GM18907 (cell line): ENCODE data around the gene TM9SF3.
"Not testable (repeated sequence)": the region's sequence is repeated elsewhere in the genome, so short reads cannot be mapped to it uniquely, and the experiment has no call there.

Experiments
- ATAC-seq: cut with Tn5 transposase; IDR thresholded peaks from one replicate; pipeline ENCODE4 v1.9.1; 2021; ENCODE audit warnings: mild to moderate bottlenecking, moderate library complexity; ENCODE audit not compliant: unreplicated experiment

TM9SF3 gene

DNA sequence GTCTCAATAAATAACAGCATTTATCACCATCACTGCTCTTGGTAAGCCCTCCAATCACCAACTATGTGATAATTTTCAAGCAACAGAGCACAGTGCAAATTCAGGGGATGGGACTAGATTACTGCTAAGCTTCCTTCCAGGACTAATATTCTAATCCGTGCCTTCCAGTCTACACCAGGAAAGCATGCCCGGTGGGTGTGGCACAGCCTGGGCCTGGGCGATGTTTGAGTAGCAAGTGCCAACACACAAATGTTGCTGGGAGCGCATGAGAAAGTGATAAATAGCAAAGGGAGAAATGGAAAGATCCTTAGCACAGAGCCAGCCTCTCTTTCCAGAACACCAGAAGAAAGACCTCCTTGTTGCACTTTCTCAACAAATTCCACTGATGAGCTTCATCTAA is 13.5 kb upstream of the TM9SF3 start:
- ATAC-seq = no peak

DNA sequence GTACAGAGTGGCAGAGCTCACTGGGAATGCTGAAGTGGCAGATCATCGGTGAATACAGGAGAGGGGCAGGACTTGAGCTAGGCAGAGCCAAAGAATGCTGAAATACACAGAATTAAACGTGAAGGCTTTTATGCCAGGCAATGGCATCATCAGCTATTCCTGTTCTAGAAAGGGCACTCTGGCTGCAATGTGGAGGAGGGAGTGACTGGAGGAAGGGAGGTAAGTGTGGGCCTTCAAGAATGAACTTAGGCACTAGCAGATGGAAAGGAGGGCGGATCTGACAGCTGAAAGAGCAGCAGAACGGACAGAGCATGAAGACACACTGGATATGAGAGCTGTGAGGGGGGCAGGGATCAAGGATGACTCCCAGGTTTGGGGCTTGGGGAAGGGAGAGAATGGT is 12.0 kb upstream of the TM9SF3 start:
- ATAC-seq = no peak

- no peak for ATAC-seq
Observed at GRCh38 chr10:96596422-96597407, 9.9 kb upstream of the TM9SF3 start.

- no peak for ATAC-seq
Observed at GRCh38 chr10:96595741-96596140, 8.9 kb upstream of the TM9SF3 start.

DNA sequence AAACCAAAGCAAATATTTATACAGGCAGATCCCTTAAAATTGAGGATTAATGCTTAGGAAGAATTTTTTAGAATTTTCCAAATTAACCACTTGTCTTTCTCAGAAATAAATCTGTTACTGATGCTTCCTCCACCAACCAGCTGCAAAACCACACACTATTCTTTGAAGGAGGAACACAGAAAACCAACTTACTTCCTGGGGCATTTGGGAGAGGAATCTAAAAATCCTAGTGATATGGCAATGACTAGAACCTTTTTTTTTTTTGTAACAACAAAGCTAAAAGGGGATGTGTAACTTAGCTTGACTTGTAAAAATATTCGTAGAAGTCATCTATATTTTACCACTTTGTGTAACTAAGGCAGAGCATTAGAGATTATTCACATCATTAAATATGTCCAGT is 5.1 kb upstream of the TM9SF3 start:
- no peak for ATAC-seq

- ATAC-seq = peak; percentile 32
Observed at GRCh38 chr10:96588616-96589419, 2.0 kb upstream of the TM9SF3 start.

DNA sequence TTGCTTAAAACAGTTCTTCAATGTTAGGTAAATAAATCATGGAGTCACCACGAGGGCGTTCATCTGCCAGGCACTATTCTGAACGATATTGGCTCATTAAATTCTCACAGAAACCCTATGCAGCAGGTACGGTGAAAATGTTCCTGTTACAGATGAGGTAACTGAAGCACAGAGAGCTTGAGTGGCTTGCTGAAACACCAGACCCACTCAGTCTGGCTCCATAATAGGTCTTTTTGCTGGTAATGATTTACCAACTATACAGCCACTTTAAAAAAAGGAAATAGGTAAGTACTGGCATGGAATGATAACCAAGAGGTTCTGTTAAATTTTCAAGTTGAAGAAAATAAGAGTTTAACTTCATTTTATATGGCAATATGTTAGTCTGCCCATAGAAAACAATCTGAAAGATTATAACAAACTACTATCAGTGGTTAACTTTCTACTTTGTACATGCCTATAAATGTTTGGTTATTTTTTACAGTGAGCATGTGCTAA is 1.3 kb upstream of the TM9SF3 start:
- ATAC-seq = peak; percentile 29

DNA sequence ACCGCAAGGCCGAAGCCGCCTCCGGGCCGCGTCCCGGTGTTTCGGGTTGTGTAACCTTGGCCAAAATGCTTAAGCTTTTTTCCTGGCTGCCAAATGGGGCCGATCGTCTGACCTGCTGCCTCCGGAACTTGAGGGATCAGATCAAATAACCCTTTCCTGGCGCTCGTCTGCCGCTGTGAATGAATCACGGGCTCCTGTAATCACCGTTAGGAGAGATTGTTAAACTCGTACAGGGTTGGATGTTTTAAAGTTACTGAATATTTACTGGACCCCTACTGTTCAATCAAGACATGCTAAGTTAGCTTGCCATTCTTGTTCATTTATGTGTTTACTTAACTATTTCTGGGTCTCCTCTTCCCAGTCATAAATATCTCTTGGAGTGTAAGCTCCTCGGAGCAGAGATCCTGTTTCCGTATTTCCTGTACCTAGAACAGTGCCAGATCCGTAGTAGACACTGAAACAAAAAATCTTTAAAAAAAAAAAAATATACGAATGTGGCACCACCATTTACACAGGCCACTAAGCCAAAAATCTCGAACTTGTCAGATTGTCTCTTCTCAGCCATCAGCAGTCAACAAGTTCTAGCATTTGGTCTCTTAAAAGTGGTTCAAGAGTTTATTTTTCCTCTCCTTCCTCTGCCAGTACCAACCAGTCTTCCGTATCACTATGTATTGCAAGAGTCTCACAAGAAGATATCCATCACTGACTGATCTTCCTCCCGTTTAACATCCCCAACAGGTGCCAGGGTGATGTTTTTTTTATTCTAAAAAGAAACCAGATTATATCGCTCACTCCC is 650 bp upstream of the TM9SF3 start:
- ATAC-seq = peak; percentile 15

GRCh38 chr10:96585736-96586418 is 935 bp downstream of the TM9SF3 start:
- ATAC-seq = no peak

DNA sequence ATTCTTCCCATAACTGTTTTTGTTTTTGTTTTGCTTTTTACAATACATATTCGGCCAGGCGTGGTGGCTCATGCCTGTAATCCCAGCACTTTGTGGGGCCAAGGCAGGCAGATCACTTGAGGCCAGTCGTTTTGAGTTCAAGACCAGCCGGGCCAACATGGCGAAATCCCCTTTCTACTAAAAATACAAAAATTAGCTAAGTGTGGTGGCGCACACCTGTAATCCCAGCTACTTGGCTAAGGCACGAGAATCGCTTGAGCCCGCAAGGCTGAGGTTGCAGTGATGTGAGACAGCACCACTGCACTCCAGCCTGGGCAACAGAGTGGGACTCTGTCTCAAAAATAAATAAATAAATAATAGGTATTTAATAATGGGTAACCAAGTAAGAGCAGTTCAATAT is 2.3 kb downstream of the TM9SF3 start:
- no peak for ATAC-seq

DNA sequence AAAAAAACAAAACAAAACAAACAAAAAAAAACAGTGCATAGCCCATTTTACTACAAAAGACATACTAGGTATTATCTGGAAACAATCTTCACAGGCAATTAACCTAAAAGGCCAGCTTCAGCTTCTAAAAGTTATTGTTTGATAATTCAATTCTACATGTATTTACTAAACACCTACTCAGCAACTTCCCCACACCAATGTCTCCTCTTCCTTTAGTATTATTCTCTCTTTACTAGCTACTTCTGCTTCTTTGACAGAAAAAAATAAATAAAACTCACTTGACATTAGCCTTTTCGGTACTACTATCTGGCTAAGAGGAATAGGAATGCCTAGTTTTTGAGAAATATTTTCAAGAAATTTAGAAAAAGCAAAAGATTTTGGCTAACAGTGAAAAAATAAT is 2.8 kb downstream of the TM9SF3 start:
- ATAC-seq = no peak

GRCh38 chr10:96579133-96579532 is 7.7 kb downstream of the TM9SF3 start:
- ATAC-seq = no peak

- ATAC-seq = no peak
Observed at GRCh38 chr10:96578633-96579032, 8.2 kb downstream of the TM9SF3 start.

DNA sequence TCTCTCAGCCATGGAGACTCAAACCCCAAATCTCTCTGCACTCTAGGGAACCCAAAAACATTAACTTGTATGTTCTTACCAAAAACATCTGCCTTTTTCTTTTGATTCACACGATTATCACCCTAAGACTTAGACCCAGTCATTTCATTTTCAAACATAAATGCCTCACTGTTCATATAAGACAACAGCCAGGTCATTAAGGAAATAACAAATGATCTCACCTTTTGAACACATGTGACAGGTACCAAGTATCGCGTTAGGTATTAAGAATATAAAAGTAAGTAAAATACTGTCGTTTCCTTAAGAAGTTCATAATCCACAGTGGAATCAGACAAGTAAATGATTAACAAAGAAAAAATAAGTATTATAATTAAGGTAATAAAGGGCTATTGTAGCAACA is 8.8 kb downstream of the TM9SF3 start:
- ATAC-seq = no peak

- ATAC-seq = no peak
Observed at GRCh38 chr10:96577069-96577468, 9.7 kb downstream of the TM9SF3 start.

DNA sequence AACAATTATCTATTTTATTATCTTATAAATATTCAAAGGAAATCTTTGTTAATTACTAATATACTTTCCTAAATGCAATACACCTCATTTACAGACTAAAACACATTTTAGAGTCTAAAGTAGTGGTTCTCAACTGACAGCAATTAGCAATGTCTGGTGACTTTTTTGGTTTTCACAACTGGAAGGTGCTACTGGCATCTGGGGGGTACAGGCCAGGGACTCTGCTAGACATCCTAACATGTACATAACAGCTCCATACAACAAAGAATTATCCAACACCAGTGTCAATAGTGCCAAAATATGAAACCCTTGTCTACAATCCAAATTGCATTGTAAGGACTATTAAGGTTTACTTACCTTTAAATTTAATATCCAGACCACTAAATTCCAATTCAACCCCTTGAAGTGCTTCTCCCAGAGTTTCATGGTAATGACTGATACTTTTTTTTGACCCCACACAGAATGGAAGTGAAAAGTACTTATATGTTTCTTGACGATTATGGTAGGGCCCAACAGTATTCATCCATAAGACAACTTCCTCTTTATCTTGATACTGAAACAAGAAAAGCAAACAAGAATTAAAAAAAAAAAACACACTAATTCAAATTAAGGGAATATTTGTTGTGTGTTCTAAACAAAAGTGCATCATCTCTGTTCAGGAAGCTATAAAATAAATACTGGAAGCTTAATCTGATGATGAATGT is 10.4 kb downstream of the TM9SF3 start:
- ATAC-seq = no peak

DNA sequence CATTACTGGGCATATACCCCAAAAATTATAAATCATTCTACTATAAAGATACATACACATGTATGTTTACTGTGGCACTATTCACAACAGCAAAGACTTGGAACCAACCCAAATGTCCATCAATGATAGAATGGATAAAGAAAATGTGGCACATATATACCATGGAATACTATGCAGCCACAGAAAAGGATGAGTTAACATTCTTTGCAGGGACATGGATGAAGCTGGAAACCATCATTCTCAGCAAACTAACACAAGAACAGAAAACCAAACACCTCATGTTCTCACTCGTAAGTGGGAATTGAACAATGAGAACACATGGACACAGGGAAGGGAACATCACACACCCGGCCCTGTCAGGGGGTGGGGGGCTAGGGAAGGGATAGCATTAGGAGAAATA is 12.2 kb downstream of the TM9SF3 start:
- not testable (repeated sequence) for ATAC-seq

DNA sequence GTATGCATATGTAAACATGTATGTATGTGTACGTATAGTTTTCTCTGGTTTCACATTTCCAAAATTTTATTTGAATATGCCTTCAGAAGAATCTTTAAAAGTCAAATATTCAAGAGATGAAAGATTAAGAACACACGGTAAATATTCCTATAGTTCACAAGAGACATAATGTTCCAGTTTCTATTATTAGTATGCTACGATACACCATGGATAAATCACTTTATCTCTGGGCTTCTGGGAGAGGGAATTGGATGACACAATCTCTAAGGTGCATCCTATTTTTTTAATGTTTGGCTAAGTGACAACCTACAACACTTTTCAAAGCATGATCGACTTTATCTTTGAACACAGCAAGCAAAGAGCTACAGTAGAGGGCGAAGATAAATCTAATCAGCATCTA is 13.8 kb downstream of the TM9SF3 start:
- no peak for ATAC-seq
